Head of caudate nucleus (tissue), 42 donors: ENCODE results near the gene JAG1.
A peak's percentile ranks its signal among the peaks of the same experiment; 100 is the strongest.
"Not testable (repeated sequence)": the region's sequence is repeated elsewhere in the genome, so short reads cannot be mapped to it uniquely, and the experiment has no call there.

Experiments
- DNase-seq, 42 donors: peaks; one replicate each; pipeline versions ENCODE4 v3.0.0 to v3.0.0-alpha.2; 2020 to 2021; ENCODE audit warnings: mixed read lengths in 7 of 42
- intact Hi-C: fragments of 100-400 bp; cut with DNase I; formaldehyde crosslinking; loops from one replicate; pipeline ENCODE4 v1.15.0; 2022

The JAG1 gene

DNA sequence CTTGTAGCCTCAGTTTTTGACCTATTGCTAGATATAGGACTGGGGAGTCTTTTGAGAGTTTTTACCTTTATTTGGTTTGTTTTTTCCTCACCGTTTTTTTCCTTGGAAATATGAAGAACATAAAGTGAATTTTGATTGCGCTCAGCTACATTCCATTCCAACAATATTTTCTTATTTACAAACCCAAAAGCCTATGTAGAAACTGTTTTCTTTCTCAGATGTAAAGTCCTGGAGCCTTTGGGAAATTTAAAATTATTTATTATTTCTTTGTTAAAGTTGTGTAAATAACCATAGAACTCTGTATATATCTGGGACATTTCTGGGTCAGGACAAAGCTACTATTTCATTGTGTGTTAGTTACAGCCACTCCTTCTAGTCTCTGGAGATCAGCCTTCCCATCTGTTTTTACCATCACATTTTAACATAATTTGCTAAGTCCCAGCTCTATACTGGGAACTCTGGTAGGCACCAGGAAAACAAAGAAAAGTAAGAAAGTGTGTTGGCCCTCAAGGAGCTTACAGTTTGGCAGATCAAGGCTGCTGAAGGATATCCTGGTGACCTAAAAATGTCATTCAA is 68.8 kb downstream of the JAG1 start:
- intact Hi-C loops: no loop called here
- no peak for DNase-seq

DNA sequence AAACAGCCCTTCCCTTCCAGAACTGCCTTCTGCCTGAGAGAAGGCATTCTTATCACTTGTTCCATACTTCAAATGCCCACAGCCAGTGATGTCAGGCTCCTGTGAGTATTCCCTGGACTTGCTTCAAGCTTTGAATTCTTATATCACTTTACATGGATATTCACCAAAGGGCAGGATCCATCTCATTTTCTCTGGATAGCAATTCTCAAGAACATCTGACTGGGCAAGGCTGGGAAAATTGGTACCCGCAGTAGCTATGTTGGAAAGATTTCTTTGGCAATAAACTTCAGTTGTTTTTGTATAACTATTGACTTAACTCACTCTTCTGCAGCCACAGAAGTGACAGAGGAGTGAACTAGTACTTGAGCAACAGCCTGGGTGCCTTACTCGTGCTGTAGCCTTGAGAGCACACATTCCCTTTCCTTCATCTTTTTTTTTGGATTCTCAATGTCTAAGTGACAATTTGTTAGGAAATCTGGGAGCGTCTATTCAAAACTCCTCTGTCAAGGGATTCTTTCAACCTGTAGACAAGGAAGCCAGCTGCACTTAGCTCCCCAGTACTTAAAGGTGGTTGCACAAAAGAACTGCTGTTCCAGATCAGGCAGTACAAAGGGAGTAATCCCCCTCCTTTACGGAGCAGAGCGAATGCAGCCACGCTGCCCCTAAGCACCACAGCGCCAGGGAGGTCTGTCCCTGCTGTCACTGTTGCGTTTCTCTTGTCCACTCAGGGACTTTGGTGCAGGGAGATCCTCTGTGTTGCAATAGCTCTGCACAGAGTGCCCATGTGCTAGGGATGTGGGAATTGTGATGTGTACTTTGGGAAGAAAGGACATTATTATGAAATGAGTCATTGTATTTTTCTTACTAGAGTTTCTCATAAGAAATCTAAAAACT is 69.6 kb downstream of the JAG1 start:
- intact Hi-C loops: no loop called here
- DNase-seq: peak in 24 of 42 donors; percentile 13 to 64 (median 31)

DNA sequence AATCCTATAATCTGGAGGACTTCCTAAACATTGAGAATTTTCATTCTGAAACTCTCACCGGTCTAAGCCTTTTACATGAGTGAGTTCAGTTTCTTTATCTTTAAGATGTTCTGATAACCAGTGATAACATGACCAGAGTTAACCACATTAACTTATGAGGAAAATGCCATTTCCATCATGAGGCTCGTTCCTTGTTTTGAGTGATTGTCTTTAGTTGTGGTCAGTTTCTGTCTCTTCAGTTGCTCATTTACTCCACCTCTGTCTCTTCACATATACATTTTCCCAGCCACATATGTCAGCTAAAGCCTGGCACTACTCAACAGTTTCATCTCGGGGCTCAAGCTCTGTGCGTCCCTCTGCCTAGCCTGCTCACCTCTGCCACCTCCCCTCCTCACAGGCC is 70.4 kb downstream of the JAG1 start:
- DNase-seq: no peak
- intact Hi-C loops: no loop called here

DNA sequence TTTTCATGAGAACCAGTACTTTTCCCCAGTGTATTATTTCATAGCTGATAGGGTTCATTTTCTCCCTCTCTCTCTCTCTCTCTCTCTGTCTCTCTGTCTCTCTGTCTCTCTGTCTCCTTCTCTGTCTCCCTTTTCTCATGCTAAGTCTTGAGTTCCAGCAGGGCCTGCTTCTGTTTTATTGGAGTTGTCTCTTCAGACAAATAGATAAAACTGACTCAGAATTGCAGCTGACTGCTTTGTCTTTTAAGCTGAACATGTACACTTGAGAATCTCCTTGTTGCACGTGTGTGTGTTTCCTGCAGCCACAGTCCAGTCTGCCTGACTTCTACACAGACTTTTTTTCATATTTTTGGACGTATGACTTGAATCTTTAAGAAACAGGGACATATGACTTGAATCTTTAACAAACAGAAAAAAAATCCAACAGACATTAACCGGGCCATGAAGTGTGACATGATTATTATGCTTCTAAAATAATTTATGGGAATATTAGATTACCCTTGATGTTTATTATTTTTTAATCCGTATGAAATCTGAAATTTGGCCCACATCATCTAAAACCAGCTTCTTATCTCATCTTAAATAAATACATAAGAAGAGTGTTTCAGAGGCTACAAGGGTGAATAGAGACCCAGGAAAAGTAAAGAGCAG is 71.5 kb downstream of the JAG1 start:
- intact Hi-C loops: no loop called here
- DNase-seq: no peak

GRCh38 chr20:10597637-10598036 is 76.2 kb downstream of the JAG1 start:
- intact Hi-C loops: no loop called here
- DNase-seq: no peak

DNA sequence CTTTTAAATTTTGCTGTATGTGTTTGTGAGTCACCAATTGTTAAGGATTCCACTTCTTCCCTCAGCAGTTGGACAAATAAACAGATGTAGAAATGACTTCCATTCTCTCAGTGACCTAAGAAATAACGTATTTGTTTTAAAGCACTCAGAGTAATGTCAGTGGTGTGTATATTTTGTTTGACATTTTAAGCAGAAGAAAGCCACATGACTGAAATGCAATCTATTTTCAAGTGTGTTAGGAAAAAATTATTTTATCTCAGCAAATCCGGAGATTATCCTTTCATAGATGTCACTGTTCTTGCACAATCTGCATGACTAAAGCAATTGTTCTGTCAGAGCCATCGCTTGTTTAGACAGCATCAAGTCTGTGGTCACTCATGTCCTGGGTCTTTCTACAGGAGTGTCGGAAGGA is 77.1 kb downstream of the JAG1 start:
- intact Hi-C loops: no loop called here
- DNase-seq: no peak

- intact Hi-C loops: no loop called here
- no peak for DNase-seq
Observed at GRCh38 chr20:10595985-10596384, 77.8 kb downstream of the JAG1 start.

GRCh38 chr20:10595266-10595665 is 78.5 kb downstream of the JAG1 start:
- no peak for DNase-seq
- intact Hi-C loops: no loop called here

- DNase-seq: no peak
- intact Hi-C loops: no loop called here
Observed at GRCh38 chr20:10594296-10594868, 79.4 kb downstream of the JAG1 start.

- no peak for DNase-seq
- intact Hi-C loops: no loop called here
Observed at GRCh38 chr20:10591946-10592521, 81.8 kb downstream of the JAG1 start.

- intact Hi-C loops: no loop called here
- DNase-seq: no peak
Observed at GRCh38 chr20:10590950-10591671, 82.7 kb downstream of the JAG1 start.

- DNase-seq, intact Hi-C loops: not testable (repeated sequence)
Observed at GRCh38 chr20:10590446-10590845, 83.4 kb downstream of the JAG1 start.
